Parathyroid adenoma (tissue), 2 donors: Measurements from ENCODE around the gene ZEB2.

Experiments used
- H2AFZ ChIP-seq: fragments of 300-600 bp; sonication (generic); one replicate; pipeline ENCODE4 v1.7.0; 2017; ENCODE audit warnings: antibody characterized with exemption, mild to moderate bottlenecking
- H3K27ac ChIP-seq: fragments of 300-600 bp; sonication (generic); one replicate; pipeline ENCODE4 v1.7.0; 2017
- H3K27me3 ChIP-seq: fragments of 300-600 bp; sonication (generic); one replicate; pipeline ENCODE4 v1.7.0; 2017; ENCODE audit warnings: low read length; ENCODE audit not compliant: control insufficient read depth, insufficient read depth
- H3K36me3 ChIP-seq: fragments of 300-600 bp; sonication (generic); one replicate; pipeline ENCODE4 v1.7.0; 2017; ENCODE audit warnings: low read length; ENCODE audit not compliant: control insufficient read depth, insufficient read depth
- H3K4me1 ChIP-seq: fragments of 300-600 bp; sonication (generic); one replicate; pipeline ENCODE4 v1.7.0; 2017; ENCODE audit warnings: control low read depth
- H3K4me2 ChIP-seq: fragments of 300-600 bp; sonication (generic); one replicate; pipeline ENCODE4 v1.7.0; 2017; ENCODE audit warnings: low read length
- H3K4me3 ChIP-seq: fragments of 300-600 bp; sonication (generic); one replicate; pipeline ENCODE4 v1.7.0; 2017; ENCODE audit warnings: low read depth, low read length
- H3K79me2 ChIP-seq: fragments of 300-600 bp; sonication (generic); one replicate; pipeline ENCODE4 v1.7.0; 2017; ENCODE audit warnings: control low read depth
- H3K9ac ChIP-seq: fragments of 300-600 bp; sonication (generic); one replicate; pipeline ENCODE4 v1.7.0; 2017; ENCODE audit warnings: mild to moderate bottlenecking
- H3K9me3 ChIP-seq: fragments of 300-600 bp; sonication (generic); one replicate; pipeline ENCODE4 v1.7.0; 2017; ENCODE audit warnings: low read length; ENCODE audit not compliant: control insufficient read depth
- CTCF ChIP-seq: fragments of 300-600 bp; sonication (generic); IDR thresholded peaks from one replicate; pipeline ENCODE4 v1.7.0; 2017; ENCODE audit warnings: antibody characterized with exemption, mild to moderate bottlenecking
- donor health status: primary hyperparathyroidism.

Gene ZEB2

GRCh38 chr2:144419218-144419617 lies 100.7 kb downstream of the ZEB2 start:
- Histone ChIP-seq H3K4me2 (no peak overlapping the region), H3K79me2 (no peaks in the 10 kb centered on the region), H3K27ac (no peak overlapping the region), H3K4me3 (no peak overlapping the region), H3K36me3 (no peaks in the 10 kb centered on the region), H3K9ac (no peak overlapping the region), H2AFZ (no peak overlapping the region), H3K4me1 (no peaks in the 10 kb centered on the region), H3K27me3 (no peaks in the 10 kb centered on the region), H3K9me3 (no peaks in the 10 kb centered on the region)
- TF ChIP-seq CTCF: no peak

GRCh38 chr2:144415386-144415785 lies 104.5 kb downstream of the ZEB2 start:
- no peak overlapping the region for H2AFZ ChIP-seq
- H3K4me3 ChIP-seq: no peak overlapping the region
- no peaks in the 10 kb centered on the region for H3K36me3 ChIP-seq
- no peak for TF ChIP-seq CTCF
- H3K9me3 ChIP-seq: no peaks in the 10 kb centered on the region
- no peak overlapping the region for H3K9ac ChIP-seq
- H3K79me2 ChIP-seq: no peaks in the 10 kb centered on the region
- no peaks in the 10 kb centered on the region for H3K27me3 ChIP-seq
- H3K27ac ChIP-seq: no peak overlapping the region
- H3K4me2 ChIP-seq: no peak overlapping the region
- no peaks in the 10 kb centered on the region for H3K4me1 ChIP-seq

DNA sequence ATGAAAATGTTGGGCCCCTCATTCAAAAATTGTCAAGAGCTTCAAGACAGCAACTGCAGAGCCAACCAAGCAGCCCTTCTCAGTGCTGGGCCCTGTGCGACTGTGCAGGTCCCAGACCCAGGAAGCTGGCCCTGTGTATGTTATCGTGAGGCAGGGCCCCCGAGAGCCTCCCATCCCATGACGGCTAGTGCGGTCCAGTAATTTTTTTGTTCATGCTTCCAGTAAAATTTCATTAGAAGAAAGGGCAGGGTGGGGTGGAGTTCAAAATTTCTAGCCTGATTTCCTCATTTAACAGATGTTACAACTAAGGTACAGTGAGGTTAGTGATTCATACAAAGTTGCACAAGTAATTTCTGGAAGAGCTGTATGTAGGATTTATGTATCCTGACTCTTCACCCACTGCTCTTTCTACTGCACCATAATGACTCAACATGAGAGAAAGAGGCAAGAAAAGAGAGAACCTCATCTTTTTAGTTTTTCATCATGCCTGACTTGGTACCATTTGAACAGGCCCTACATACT lies 105.5 kb downstream of the ZEB2 start:
- TF ChIP-seq CTCF: no peak
- Histone ChIP-seq H3K9me3 (no peaks in the 10 kb centered on the region), H3K27me3 (no peaks in the 10 kb centered on the region), H3K27ac (no peak overlapping the region), H3K4me2 (no peak overlapping the region), H3K4me1 (no peaks in the 10 kb centered on the region), H3K79me2 (no peaks in the 10 kb centered on the region), H3K36me3 (no peaks in the 10 kb centered on the region), H2AFZ (no peak overlapping the region), H3K9ac (no peak overlapping the region), H3K4me3 (no peak overlapping the region)

GRCh38 chr2:144412709-144413108 lies 107.2 kb downstream of the ZEB2 start:
- H3K9me3 ChIP-seq: no peaks in the 10 kb centered on the region
- H3K4me1 ChIP-seq: no peaks in the 10 kb centered on the region
- no peaks in the 10 kb centered on the region for H3K79me2 ChIP-seq
- H3K4me3 ChIP-seq: no peak overlapping the region
- H3K9ac ChIP-seq: no peak overlapping the region
- no peak for TF ChIP-seq CTCF
- H3K27me3 ChIP-seq: no peaks in the 10 kb centered on the region
- H3K27ac ChIP-seq: no peak overlapping the region
- no peak overlapping the region for H3K4me2 ChIP-seq
- H2AFZ ChIP-seq: no peak overlapping the region
- H3K36me3 ChIP-seq: no peaks in the 10 kb centered on the region

DNA sequence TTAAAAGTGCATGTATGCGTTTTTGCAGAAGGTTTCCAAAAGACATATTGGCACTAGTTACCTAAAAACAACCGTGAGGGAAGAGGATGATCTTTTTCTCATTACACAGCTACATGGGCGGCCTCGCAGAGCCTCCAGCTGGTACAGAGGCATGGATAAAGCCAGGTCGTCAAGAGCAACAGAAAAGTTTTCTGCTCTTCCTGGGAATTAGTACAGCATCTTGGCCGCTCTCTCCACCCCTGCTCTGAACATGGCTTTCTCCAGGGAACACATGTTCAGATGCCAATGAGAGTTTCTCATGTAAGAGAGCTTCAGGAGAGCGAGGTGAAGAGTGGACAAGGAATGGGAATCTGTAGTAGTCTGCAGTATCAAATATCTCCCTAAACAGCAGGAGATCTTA lies 108.4 kb downstream of the ZEB2 start:
- Histone ChIP-seq H3K27ac (no peak overlapping the region), H3K27me3 (no peaks in the 10 kb centered on the region)
- TF ChIP-seq CTCF: no peak

More for the DNA sequence above, 108.4 kb downstream of the ZEB2 start:
- Histone ChIP-seq H2AFZ (no peak overlapping the region), H3K36me3 (no peaks in the 10 kb centered on the region), H3K4me1 (no peaks in the 10 kb centered on the region), H3K4me2 (no peak overlapping the region), H3K4me3 (no peak overlapping the region), H3K9ac (no peak overlapping the region), H3K9me3 (no peaks in the 10 kb centered on the region), H3K79me2 (no peaks in the 10 kb centered on the region)
